Measurements from ENCODE around the gene RNF217. TPM values are rescaled to one million over a fixed set of nuclear protein-coding genes. Genes with fewer than 3 reads are reported as not detected.

RNF217 gene
- total RNA-seq, 3 donors from 2014 or later (not counting 1 experiment from before 2014, with no cell fraction given), result 3.3 to 9.5 (median 4.4) TPM

DNA sequence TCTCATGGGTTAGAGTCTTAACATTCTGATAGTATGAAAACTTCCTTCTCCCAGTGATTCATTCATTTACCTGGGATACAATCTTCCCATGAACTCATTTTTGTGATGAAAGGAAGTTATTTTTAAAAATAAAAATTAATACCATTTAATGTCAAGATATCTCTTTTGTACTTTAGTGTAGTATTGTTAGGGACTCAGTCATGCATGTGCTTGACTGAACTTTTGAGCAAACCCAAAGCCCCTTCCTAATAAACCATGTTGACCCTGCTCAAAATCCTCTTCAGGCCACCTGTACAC, 52.4 kb downstream of the RNF217 start:
- H3K4me1 Mint-ChIP-seq, result no peaks in the 10 kb centered on the region
- no peaks in the 10 kb centered on the region for H3K9me3 Mint-ChIP-seq
- TF ChIP-seq, protein P1, sequence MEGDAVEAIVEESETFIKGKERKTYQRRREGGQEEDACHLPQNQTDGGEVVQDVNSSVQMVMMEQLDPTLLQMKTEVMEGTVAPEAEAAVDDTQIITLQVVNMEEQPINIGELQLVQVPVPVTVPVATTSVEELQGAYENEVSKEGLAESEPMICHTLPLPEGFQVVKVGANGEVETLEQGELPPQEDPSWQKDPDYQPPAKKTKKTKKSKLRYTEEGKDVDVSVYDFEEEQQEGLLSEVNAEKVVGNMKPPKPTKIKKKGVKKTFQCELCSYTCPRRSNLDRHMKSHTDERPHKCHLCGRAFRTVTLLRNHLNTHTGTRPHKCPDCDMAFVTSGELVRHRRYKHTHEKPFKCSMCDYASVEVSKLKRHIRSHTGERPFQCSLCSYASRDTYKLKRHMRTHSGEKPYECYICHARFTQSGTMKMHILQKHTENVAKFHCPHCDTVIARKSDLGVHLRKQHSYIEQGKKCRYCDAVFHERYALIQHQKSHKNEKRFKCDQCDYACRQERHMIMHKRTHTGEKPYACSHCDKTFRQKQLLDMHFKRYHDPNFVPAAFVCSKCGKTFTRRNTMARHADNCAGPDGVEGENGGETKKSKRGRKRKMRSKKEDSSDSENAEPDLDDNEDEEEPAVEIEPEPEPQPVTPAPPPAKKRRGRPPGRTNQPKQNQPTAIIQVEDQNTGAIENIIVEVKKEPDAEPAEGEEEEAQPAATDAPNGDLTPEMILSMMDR (IDR thresholded peaks at IDR 0.05), result no peak
- Histone ChIP-seq H3K9me3 (ENCODE audit: control insufficient read depth, insufficient read depth, low read length) (no peaks in the 10 kb centered on the region), H3K36me3 (ENCODE audit: control insufficient read depth, insufficient read depth, low read length) (no peaks in the 10 kb centered on the region), H3K4me3 (ENCODE audit: low read length) (no peak overlapping the region), H3K4me1 (ENCODE audit: control insufficient read depth, insufficient read depth, low read length) (no peaks in the 10 kb centered on the region), H3K27ac (ENCODE audit: low read length) (no peak overlapping the region), H3K27me3 (ENCODE audit: control insufficient read depth, insufficient read depth, low read length) (no peaks in the 10 kb centered on the region)
- DNase-seq (no peak), ATAC-seq (no peak)
- no peak overlapping the region for H3K4me3 Mint-ChIP-seq
- no peaks in the 10 kb centered on the region for H3K36me3 Mint-ChIP-seq
- intact Hi-C loops (cut with micrococcal nuclease), result no loop called here
- H3K27ac Mint-ChIP-seq, result no peak overlapping the region
- no peaks in the 10 kb centered on the region for H3K27me3 Mint-ChIP-seq (ENCODE audit: low read depth in 2 of 2)

- Mint-ChIP-seq H3K27ac (no peak overlapping the region), H3K36me3 (no peaks in the 10 kb centered on the region), H3K4me3 (no peak overlapping the region), H3K9me3 (no peaks in the 10 kb centered on the region), H3K4me1 (no peaks in the 10 kb centered on the region), H3K27me3 (ENCODE audit: low read depth in 2 of 2) (no peaks in the 10 kb centered on the region)
- no peaks in the 10 kb centered on the region for H3K36me3 ChIP-seq (ENCODE audit: control insufficient read depth, insufficient read depth, low read length)
- H3K27me3 ChIP-seq (ENCODE audit: control insufficient read depth, insufficient read depth, low read length), result no peaks in the 10 kb centered on the region
- no peak overlapping the region for H3K27ac ChIP-seq (ENCODE audit: low read length)
- intact Hi-C loops (cut with micrococcal nuclease), result no loop called here
- H3K4me3 ChIP-seq (ENCODE audit: low read length), result no peak overlapping the region
- DNase-seq, result no peak
- TF ChIP-seq, protein P1 (IDR thresholded peaks at IDR 0.05), result no peak
- no peaks in the 10 kb centered on the region for H3K4me1 ChIP-seq (ENCODE audit: control insufficient read depth, insufficient read depth, low read length)
- ATAC-seq, result no peak
- H3K9me3 ChIP-seq (ENCODE audit: control insufficient read depth, insufficient read depth, low read length), result no peaks in the 10 kb centered on the region
- WGBS (ENCODE audit: insufficient coverage), result no CpG with 5 or more reads among the region's 4 CpGs
Observed at GRCh38 chr6:125015152-125015551, 52.9 kb downstream of the RNF217 start.

DNA sequence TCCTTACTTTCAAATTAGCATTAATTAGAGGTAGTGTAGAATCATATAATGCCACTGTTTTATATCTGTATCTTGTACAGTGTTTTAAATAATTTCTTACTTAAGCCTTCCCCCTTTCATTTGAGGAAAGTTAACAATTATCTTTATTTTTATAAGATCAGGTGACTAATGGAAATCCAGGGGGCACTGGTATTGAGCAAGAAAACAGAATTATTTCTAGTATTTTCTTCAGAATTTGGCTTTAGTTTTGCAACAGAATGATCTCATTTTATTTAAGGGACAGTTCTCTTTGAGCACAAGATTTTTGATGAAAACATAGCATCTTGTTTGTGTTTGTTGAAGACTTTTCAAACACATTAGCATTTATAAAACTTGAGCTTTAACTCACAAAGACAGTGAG, 55.9 kb downstream of the RNF217 start:
- Histone ChIP-seq H3K4me1 (ENCODE audit: control insufficient read depth, insufficient read depth, low read length) (no peaks in the 10 kb centered on the region), H3K4me3 (ENCODE audit: low read length) (no peak overlapping the region), H3K36me3 (ENCODE audit: control insufficient read depth, insufficient read depth, low read length) (no peaks in the 10 kb centered on the region), H3K9me3 (ENCODE audit: control insufficient read depth, insufficient read depth, low read length) (no peaks in the 10 kb centered on the region), H3K27me3 (ENCODE audit: control insufficient read depth, insufficient read depth, low read length) (no peaks in the 10 kb centered on the region), H3K27ac (ENCODE audit: low read length) (no peak overlapping the region)
- H3K4me3 Mint-ChIP-seq, result no peak overlapping the region
- DNase-seq (no peak), ATAC-seq (no peak)
- no peaks in the 10 kb centered on the region for H3K9me3 Mint-ChIP-seq
- H3K36me3 Mint-ChIP-seq, result no peaks in the 10 kb centered on the region
- intact Hi-C loops (cut with micrococcal nuclease), result no loop called here
- H3K27me3 Mint-ChIP-seq (ENCODE audit: low read depth in 2 of 2), result no peaks in the 10 kb centered on the region
- H3K4me1 Mint-ChIP-seq, result no peaks in the 10 kb centered on the region
- H3K27ac Mint-ChIP-seq, result no peak overlapping the region
- TF ChIP-seq, protein P1 (IDR thresholded peaks at IDR 0.05), result no peak

- Histone ChIP-seq H3K4me3 (ENCODE audit: low read length) (no peak overlapping the region), H3K36me3 (ENCODE audit: control insufficient read depth, insufficient read depth, low read length) (no peaks in the 10 kb centered on the region), H3K27me3 (ENCODE audit: control insufficient read depth, insufficient read depth, low read length) (no peaks in the 10 kb centered on the region), H3K4me1 (ENCODE audit: control insufficient read depth, insufficient read depth, low read length) (no peaks in the 10 kb centered on the region), H3K27ac (ENCODE audit: low read length) (no peak overlapping the region), H3K9me3 (ENCODE audit: control insufficient read depth, insufficient read depth, low read length) (no peaks in the 10 kb centered on the region)
- Mint-ChIP-seq H3K36me3 (no peaks in the 10 kb centered on the region), H3K27ac (no peak overlapping the region), H3K4me1 (no peaks in the 10 kb centered on the region), H3K4me3 (no peak overlapping the region), H3K27me3 (ENCODE audit: low read depth in 2 of 2) (no peaks in the 10 kb centered on the region), H3K9me3 (no peaks in the 10 kb centered on the region)
- no peak for ATAC-seq
- DNase-seq, result no peak
- WGBS (ENCODE audit: insufficient coverage), result 89% methylated on average over 1 of the region's 2 CpGs
- TF ChIP-seq, protein P1 (IDR thresholded peaks at IDR 0.05), result no peak
- intact Hi-C loops (cut with micrococcal nuclease), result no loop called here
Observed at GRCh38 chr6:125019281-125019680, 57.0 kb downstream of the RNF217 start.
